ENCODE measurements around the gene KCTD5.
"Not testable (repeated sequence)": the region's sequence is repeated elsewhere in the genome, so short reads cannot be mapped to it uniquely, and the experiment has no call there.

DNA sequence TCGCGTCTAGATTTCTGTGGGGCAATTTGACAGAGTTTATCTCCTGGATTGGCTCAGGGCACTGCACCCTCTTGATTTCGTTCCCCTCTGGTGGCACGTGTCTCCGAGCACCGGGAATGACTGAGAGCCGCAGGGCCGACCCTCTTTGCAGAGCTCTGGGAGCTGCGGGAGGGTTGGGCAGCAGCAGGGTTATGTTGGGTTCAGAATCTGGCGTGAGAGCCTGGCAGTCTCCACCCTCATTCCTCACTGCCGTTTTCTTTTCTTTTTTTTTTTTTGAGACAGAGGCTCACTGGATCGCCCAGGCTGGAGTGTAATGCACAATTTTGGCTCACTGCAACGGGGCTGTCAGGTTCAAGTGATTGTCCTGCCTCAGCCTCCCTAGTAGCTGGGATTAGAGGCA lies 7.1 kb downstream of the KCTD5 start:
- TF ChIP-seq, protein P1, sequence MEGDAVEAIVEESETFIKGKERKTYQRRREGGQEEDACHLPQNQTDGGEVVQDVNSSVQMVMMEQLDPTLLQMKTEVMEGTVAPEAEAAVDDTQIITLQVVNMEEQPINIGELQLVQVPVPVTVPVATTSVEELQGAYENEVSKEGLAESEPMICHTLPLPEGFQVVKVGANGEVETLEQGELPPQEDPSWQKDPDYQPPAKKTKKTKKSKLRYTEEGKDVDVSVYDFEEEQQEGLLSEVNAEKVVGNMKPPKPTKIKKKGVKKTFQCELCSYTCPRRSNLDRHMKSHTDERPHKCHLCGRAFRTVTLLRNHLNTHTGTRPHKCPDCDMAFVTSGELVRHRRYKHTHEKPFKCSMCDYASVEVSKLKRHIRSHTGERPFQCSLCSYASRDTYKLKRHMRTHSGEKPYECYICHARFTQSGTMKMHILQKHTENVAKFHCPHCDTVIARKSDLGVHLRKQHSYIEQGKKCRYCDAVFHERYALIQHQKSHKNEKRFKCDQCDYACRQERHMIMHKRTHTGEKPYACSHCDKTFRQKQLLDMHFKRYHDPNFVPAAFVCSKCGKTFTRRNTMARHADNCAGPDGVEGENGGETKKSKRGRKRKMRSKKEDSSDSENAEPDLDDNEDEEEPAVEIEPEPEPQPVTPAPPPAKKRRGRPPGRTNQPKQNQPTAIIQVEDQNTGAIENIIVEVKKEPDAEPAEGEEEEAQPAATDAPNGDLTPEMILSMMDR (conservative IDR thresholded peaks at IDR 0.05), result not testable (repeated sequence)
- TF ChIP-seq EZH2 (IDR thresholded peaks at IDR 0.05; ENCODE audit: low read depth), result not testable (repeated sequence)

Measured in PC-9 (cell line).